Stimulated activated CD8-positive, alpha-beta memory T cell treated with anti-CD3 and anti-CD28 coated beads, Interleukin-2, amount 100 ng/mL, for 1 hour (primary cell): Measurements from ENCODE around the gene SYT8.

Experiments
- DNase-seq, 2 donors: peaks; one replicate each; pipeline ENCODE4 v3.0.0-alpha.2; 2020; ENCODE audit warnings: low read depth in 2 of 2

Gene SYT8

DNA sequence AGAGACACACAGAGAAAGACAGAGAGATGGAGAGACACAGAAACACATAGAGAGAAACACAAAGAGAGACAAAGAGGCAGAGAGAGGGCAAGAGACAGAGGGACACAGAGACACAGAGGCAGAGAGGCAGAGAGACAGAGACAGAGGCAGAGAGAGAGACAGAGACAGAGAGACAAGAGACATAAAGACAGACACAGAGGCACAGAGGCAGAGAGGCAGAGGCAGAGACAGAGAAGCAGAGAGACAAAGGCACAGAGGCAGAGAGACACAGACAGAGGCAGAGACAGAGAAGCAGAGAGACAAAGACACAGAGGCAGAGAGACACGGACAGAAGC is 10.3 kb downstream of the SYT8 start:
- DNase-seq: no peak

DNA sequence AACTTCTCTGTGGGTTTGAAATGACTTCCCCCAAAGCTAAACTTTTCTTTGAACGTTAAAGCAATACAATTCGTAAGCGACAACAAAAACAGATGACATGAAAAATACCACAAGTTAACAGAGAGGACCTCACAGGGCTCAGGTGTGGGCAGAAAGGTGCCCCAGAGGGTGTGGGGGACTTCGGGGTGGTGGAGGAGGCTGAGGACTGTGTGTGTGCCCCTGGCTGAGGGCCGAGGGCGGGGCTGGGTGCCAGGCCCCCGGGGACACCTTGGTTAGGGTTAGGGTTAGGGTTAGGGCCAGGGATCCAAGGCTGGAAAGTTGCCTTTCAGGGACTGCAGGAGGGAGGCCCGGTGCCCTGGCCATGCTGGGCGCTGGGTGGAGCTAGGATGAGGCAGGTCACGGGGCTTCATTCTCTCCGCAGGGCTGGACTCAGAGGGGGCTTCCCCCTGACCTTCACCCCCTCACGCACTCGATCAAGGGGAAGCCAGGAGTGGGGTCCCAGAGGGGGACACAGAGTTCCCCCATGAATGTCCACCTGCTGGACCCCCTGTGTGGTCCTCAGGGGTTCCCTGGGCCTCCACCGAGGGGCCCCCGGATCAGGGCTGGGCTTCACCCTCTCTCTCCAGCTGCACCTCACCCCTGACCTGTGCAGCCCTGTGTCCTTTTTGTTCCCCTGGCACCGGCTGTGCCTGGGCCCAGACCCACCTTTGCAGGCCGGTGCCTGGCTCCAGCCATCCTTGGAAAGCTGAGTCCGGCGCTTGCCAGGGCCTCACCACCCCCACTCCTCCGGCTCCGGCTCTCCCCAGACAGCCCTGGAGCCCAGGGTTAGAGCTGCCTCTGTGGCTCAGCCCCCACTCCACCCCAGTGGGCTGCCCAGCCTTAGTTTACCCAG is 11.0 kb downstream of the SYT8 start:
- DNase-seq: no peak

DNA sequence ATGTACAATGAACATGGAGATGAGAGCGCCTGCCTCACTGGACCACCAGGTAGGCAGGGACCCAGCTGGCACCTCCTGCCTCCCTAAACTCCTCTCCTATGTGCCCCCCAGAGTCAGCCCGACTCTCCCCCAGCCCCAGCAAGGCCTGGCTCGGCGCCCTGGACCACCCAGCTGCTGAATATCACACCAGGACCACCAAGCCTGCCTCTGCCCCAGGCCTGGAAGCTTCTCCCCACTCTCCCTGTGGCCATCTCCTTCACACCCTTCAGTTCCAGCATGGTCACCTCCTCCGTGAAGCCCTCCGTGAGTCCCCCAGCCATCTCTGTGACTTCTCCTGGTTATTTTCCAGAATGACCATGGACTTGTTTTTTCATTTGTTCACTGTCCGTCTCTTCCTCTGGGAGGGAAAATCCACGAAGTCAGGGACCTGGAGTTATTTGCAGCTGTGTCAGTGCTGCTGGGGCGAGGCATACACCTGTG is 11.7 kb downstream of the SYT8 start:
- DNase-seq: no peak

DNA sequence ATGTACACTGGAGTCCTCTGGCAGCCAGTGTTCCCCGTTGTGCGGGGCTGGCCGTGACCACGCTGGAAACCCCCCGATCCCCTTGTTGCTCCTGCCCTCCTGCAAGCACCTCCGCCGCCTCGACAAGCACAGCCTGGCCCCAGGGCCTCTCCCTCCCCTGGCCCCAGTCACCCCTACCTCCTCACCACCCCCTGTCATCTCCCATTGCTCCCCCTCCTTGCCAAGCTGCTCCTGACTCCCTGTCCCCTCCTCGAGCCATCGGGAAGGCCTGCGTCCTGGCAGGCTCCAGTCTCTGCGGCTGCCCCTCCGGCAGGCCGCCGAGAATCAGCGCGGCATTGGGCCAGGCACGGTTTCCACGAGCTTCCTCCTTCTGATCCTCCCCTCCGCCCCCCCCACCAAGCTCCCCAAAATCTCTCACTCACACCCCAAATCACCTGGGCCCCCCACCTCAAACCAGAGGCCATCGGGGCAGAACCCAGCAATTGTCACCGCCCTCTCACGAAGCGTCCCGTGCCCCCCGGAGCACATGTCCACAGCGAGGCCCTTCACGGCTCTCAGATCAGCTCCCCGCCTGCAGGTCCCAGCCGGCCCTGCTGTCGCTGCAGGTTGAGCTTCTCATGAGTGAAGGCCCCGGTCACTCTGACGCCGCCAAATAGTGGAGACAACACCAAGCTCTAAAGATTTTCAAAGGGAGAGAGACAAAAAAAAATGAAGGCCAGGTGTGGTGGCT is 12.4 kb downstream of the SYT8 start:
- no peak for DNase-seq

DNA sequence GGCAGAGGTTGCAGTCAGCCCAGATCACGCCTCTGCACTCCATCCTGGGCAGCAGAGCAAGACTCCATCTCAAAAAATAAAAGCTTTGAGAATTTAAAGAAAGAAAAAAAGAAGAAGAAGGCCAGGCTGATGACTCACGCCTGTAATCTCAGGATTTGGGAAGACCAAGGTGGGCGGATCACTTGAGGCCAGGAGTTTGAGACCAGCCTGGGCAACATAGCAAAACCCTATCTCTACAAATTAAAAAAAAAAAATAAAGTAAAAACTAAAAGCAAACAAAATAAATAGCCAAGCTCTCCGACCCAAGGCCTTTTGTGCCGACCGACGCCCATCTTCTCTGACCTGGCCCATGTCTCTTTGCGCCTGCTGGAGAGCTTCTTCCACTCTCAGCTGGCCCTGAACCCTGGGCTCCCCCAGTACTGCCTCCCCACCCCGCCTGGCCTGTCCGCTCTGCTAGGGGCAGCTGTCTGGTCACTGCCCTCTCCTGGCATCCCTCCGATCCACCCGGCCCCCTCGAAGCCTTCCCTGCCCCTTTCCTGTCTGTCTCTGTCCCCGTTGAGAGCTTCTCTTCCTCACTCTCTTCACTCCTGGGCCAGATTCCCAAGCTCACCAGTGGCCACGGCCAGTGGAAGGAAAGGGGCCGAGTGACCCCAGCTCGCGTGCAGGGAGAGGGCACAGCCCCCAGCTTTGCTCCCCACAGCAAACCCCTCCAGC is 13.3 kb downstream of the SYT8 start:
- no peak for DNase-seq

DNA sequence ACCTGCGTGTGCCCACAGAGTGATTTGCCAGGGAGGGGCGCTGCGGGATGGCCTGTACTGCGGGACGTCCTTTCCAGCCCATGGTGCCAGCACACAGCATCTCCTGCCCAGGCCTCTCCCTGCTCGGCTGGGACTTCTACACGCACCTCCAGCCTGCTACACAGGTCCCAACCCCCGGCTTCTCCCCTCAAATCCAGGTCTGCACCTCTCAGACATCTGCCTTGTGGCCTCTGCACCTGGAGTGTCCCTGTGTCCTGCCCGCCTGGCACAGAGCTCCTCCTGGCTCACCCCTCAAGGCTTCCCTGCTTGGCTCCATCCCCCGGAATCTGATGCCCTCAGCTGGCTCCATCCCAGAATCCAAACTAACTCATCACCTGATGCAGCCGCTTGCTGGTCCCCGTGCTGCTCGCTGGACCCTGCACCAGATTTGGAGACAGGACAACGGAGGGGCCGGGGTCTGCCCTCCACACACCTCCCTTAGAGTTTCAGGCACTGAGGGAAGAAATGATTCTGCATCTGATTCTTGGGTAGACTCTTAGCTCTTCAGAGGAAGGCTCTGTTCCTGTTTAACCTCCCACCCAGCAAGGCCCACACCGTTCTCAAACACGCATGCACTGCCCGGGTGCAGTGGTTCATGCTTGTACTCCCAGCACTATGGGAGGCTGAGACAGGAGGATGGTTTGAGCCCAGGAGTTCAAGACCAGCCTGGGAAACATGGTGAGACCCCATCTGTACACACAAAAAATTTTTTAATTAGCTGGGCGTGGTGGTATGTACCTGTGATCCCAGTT is 14.0 kb downstream of the SYT8 start:
- DNase-seq: no peak

DNA sequence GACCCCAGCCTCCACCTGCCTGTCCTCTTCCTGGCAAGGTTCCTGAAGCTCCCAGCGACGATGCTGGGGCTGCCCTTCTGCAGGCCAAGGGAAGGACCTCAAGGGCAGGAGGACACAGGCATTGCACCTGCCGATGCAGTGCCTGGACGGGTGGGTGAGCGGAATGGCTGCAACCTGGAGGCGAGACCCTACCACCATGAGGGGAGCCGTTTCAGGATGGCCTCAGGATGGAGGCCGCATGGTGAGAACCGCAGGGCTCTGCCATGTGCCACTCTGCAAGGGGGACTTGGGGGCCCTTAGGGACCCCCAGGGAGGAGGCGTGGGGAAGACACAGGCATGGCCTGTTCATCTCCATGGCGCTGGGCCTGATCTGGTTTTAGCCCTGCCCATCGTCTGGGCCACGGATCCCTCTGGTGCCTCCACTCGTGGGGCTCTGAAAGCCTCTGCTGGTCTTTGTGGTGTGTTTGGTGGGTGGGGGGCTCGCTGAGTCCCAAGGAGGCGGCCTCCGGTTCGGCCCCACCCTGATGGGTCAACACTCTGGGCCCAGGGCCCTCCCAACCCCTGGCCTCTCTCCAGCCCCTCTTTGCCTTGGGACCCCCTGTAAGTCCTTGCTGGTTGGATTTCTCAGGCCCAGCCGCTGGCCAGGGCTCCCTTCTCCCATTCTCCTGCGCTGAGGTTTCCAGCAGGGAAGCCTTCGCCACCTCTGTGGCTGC is 16.8 kb downstream of the SYT8 start:
- no peak for DNase-seq

DNA sequence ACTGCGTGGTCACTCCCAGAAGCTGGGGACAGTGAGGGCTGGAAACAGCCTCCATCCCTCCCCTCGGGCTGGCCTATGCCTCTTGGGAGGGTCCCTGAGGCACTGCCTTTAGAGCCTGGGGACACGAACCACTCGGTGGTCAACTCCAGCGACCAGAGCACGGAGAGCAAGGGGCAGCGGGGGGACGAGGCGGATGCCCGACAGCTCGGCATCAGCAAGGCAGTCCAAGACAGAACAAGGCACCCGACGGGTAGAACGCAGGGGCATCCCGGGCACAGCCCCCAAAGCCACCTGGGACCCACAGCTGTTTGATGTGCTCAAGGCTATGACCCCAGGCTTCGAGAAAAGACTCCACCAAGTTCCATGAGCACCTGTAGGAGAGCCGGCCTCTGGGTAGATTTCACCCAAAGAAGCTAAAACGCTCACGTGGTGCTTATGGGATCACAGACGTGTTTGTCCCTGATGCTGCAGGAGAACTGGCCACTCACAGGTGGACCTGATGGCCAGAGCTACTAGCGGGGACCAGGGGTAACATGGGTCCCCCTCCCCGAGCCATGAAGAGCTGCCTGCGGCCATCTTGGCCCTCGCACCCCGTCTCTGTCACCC is 17.6 kb downstream of the SYT8 start:
- DNase-seq: no peak

DNA sequence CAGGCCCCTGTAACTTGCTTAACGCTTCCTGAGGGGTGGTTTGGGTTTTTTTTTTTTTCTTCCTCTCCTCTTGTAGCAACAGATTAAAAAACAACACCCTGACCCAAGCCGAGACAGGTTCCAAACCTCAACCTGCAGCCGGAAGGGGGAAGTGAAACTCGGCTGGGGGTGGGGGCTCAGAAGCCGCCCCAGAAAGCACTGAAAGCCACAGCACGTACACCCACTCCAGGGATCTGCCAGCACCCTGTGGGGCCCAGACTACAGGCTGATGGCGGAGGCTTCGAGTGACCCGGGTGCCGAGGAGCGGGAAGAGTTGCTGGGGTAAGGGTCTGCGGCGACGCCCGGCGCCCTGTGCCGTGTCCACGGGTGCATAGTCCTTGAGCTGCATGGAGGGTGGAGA is 18.1 kb downstream of the SYT8 start, which contains the start of gene LSP1:
Gene LSP1 (plus strand): TSS at position 208 of the 400 bp plus-strand sequence. CDS start 61 bp downstream, at position 269.
- DNase-seq: peak; percentile 51 to 57

DNA sequence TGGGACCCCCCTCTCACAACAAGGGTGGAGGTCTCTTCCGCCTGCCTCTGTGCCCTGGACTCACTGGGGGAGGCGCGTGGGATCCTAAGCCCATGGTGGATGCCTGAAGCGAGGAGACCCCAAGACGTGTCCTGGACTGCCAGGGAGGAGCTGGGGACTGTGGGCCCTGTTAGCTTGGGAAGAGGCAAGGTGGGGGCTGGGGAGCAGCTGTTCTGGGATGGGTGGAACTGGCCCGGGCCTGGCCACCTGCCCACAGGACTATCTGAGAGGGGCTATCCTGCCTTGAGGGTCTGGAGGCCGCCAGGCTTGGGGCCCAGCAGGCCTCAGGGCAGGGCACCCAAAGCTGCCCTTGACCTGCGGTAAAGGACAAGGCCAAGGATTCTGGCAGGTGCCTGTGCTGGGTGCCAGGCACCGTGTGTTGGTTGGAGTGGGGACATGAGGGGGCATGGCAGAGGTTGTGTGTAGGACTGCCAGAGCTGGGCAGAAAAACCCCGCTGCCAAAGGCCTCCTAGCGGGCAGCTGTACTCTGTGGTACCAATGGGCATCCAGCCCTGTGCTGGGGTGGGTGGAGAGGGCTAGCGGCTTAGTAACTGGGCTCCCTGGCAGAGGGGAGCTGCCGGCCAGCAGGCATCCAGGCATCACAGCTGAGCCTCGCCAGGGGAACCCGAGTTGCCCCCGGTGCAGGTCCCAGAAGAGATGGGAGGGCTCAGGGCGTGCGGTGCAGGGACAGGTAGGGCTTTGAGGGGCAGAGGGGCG is 18.8 kb downstream of the SYT8 start:
- no peak for DNase-seq

DNA sequence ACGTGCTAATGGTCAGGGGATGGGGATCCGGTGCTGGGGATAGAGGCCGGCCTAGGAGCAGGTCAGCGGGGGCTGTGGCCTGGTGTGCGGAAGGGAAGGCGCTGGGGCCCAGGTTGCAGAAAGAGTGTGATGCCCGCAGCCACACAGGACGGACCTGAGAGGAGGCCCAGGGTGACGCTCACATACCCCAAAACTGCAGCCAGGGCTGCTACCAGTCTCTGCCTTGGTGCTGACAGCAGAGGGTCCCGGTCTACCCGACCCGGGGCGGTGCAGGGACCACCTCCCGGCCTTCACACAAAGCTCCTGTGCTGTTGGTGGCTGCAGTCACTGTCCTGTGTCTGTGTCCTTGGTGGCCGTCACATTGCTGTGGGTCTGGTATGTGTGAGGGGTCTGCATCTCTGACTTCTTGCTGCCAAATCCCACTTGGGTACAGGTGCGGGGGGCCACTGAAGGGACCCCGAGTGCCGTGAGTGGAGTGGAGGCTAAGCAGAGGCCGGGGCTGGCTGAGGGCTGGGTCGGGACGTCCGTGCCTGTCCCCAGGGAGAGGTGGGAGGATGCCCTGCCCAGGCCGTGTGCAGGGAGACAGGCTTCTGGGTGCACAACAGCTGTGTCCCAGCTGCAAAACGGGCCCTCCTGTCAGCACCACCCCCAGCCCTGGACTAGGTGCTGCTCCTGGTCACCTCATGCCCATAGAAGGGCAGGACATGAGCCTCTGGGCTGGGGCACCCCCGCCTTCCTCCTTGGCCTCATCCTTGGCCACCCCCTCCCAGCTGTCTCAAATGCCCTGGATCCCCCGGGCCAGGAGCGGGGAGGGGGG is 19.6 kb downstream of the SYT8 start:
- DNase-seq: no peak

DNA sequence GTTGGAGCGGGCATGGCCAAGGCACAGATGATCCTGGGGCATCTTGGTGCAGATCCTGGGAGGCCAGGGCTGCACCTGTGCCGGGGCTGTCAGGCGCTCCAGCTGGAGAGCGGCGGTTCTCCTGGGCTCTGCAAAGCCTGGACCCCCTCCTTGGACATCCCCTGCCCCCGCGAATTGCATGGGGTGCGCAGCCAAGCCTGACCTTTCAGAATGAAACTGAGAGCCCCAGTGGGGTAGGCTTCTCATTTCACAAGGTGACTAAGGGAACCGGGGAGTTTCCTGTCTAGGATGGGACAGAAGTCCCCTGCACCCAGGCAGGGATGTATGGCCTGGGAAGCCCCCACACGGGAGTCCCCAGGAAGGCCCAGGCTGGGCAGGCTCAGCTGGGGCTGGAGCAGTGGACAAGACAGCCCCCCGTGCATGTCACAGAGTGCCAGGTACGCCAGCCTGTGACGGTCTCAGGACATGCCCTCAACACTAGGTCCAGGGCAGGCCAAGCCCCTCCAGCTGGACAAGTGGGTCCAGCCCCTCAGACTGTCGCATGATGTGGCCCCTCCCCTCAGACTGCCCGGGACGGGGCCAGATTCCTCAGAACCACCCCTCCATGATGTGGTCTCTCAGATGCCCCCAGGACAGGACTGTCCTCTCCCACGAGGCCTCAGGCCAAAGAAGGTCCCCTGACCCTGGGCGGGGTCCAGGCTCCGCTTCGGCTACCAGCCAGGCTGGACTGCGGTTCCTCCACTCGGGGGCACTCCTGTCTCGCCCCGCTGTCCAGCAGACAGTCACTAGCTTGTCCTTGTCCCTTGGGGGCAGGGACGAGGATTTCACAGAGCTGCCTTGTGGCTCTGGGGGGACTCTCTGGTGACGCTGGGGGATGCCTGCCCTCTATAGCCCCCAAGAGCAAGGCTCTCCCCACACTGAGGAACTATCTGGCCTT is 20.4 kb downstream of the SYT8 start:
- DNase-seq: no peak

DNA sequence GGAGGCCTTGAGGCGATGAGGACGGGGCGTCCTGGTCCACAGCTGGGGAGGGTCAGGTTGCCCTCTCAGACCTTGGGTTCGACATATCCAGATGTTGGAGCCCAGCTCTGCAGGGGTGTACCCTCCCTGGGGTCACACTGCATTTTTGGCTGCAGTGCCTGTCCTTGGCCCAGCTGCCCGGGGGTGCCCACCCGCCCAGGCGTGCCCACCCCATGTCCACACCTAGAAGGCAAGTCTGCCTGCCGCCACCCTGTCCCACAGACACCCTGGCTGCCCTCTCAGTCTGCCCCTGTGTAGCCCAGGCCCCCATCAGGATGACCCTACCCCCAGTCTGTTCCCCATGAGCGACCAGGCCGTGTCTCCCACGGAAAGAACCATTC is 21.1 kb downstream of the SYT8 start:
- DNase-seq: no peak

DNA sequence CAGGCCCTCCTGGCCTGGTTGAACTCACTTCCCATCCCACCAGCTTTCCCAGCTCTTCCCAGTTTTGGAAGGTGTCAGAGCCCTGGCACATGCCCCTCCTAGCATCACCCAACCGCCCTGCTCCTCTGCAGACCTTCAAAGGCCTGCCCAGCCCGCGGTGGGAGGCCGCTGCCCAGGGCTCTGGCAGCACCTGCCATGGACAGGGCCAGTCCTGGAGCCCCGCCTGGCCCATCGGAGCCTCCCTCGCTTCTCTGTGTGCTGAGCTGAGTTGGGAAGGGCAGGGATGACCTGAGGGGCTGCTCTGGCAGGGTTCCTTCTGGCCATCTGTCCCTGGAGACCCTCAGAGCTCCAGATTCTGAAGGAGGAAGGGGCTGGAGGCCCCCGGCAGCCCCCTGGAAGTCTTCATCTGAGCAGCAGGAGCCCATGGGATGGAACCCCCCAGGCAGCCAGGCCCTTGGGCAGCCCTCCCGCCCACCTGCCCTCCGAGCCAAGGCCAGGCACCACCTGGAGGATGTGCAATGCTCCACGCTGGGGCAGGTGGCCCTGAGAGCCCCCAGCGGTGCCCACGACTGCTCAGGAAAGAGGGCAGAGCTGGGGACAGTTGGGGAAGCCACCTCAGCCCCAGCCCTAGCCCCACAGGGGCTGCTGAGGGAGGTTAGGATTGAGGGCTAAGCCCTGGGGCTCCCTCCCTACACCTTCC is 21.7 kb downstream of the SYT8 start:
- no peak for DNase-seq

DNA sequence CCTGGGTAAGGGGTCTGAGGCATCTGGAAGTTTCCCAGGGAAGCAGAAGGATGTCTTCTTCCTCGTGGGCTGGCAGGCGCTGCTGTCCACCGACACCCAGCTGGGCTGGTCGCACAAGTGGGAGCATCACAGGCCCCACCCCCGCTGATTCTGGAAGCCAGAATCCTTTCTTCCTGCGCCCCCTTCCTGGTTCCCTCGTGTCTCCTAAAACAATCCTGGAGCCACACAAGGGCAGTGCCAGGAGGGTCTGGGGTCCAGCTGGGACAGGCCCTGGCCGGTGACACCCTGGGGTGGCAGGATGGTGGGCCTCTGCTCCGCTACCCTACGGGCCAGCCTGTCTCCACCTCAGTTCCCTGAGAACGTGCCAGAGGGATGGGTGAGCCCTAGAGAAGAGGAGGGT is 22.3 kb downstream of the SYT8 start:
- no peak for DNase-seq

DNA sequence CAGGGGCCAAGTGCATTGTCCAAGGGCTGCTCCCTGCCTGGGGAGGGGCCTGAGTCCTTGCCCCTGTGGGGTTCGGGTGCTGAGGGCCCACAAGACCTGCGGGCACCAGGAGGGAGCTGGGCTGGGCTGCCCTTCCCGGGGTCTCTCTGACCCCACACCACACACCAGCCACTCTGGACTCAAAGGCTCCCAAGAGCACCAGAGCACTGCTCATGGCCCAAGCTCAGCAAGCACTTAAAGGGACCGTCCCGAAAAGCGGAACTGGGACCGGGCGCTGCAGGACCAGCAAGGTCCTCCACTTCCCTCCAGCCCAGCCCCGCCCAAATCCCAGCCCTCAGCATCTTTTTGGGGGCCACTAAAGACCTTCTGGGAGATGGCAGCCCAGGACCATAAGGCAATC is 23.4 kb downstream of the SYT8 start:
- no peak for DNase-seq

DNA sequence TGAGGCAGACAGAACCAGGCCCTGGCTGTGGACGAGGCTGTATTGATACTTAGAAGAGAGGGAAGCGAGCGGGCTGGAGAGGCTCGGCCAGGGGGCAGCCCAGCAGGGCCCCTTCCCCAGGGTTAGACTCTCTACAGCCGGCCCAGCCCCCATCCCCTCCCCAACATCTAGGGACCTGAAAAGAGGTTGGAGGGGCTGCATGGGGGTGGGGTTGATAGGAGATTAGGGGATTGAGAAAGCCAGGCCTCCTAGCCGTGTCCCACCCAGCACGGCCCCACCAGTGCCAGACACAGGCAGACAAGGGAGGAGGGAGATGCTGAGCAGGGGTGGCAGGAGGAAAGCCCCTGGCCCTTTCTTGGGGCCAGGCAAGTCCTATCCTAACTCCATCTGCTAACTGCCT is 23.8 kb downstream of the SYT8 start:
- no peak for DNase-seq
